SH-SY5Y (cell line): ENCODE results near the gene ITPR2.

ENCODE experiments used
- GATA2 ChIP-seq: IDR thresholded peaks from 2 replicates; pipeline ENCODE4 v1.6.1; 2011; ENCODE audit warnings: mild to moderate bottlenecking, low read depth, low read length
- GATA3 ChIP-seq: IDR thresholded peaks from 2 replicates; pipeline ENCODE4 v1.6.1; 2011; ENCODE audit warnings: low read depth, mild to moderate bottlenecking, low read length, moderate library complexity

DNA sequence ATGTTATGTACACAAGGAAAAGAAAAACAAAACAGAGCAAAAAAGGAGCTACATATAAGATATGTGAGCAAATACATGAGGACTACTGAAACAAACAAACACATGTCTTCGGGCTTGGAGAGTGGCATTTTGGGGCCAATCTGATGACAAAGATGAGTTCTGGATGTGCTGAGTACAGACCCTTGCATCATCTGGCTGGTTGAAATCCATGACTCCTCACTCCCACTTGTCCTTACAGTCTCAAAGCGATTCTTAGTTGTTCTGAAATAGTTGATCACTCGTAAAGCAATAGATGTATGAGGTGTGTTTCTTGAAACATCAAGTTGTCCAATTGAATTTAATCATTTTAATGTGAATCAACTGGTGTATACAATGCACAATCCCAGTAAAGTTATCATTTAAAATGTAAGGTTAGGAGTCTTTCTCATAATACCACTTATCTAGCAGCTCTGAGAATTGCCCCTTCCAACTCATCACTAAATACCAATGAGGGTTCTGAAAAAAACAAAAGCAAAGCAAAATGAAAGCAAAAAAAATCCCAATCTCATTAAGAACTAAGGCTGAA lies 136.9 kb downstream of the ITPR2 start:
- no peak for TF ChIP-seq GATA2
- no peak for TF ChIP-seq GATA3
